ENCODE results near the gene DIP2A. TPM values are rescaled to one million over a fixed set of nuclear protein-coding genes. Genes with fewer than 3 reads are reported as not detected.
"Not testable (repeated sequence)": the region's sequence is repeated elsewhere in the genome, so short reads cannot be mapped to it uniquely, and the experiment has no call there.

The DIP2A gene
- total RNA-seq, 1 donor from 2014 or later: 27.9 TPM

DNA sequence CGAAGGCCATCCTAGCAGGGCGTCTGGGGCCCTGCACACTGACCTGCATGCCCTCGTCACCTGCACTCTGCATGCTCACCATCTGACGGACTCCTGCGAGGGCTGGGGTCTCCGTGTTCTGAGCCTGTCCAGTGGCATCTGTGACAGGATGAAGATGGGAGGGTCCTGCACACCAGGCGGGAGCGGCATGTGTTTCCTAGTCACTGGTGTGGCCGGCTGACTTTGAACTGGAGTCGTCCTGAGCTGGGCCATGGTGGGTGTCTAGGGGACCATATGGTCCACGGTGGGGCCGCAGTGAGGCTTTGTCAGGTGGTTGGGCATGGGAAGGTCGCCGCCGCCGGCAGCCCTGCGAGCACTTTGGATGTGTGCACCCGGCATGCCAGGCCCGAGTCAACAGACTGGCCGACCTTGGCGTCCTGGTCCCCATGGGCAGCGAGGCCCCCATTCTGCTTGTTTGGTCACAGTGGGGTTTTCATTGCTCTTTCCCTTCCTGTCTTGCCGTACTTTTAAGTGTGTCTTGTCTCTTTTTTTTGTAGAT lies 16.7 kb upstream of the DIP2A start:
- DNase-seq (ENCODE audit: low spot score): peak; percentile 76
- Mint-ChIP-seq H3K36me3 (ENCODE audit: low read depth) (peaks cover 31% of the 10 kb centered on the region), H3K4me1 (ENCODE audit: low read depth) (no peaks in the 10 kb centered on the region), H3K27me3 (ENCODE audit: low read depth) (no peaks in the 10 kb centered on the region), H3K27ac (ENCODE audit: unreplicated experiment) (no peak overlapping the region), H3K9me3 (ENCODE audit: low read depth) (no peaks in the 10 kb centered on the region), H3K4me3 (ENCODE audit: unreplicated experiment) (no peak overlapping the region)
- TF ChIP-seq, protein P1, sequence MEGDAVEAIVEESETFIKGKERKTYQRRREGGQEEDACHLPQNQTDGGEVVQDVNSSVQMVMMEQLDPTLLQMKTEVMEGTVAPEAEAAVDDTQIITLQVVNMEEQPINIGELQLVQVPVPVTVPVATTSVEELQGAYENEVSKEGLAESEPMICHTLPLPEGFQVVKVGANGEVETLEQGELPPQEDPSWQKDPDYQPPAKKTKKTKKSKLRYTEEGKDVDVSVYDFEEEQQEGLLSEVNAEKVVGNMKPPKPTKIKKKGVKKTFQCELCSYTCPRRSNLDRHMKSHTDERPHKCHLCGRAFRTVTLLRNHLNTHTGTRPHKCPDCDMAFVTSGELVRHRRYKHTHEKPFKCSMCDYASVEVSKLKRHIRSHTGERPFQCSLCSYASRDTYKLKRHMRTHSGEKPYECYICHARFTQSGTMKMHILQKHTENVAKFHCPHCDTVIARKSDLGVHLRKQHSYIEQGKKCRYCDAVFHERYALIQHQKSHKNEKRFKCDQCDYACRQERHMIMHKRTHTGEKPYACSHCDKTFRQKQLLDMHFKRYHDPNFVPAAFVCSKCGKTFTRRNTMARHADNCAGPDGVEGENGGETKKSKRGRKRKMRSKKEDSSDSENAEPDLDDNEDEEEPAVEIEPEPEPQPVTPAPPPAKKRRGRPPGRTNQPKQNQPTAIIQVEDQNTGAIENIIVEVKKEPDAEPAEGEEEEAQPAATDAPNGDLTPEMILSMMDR (IDR thresholded peaks at IDR 0.05): no peak

DNA sequence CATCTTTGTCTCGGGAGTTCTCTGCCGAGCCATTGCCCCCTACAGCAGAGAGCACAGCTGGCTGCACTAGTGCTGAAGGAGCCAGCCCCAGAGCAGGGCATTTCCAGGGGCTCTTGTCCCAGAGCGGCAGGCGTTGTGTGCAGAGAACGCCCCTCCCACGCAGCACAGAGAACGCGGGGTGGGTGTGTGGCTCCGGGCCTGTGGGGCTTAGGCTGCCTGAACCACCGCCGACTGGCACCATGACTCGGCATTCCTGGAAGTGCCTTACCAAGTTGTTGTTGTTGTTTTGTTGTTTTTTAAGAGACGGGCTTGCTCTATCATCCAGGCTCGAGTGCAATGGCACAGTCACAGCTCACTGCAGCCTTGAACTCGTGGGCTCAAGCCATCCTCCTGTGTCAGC lies 15.8 kb upstream of the DIP2A start:
- H3K27me3 Mint-ChIP-seq (ENCODE audit: low read depth): no peaks in the 10 kb centered on the region
- no peak overlapping the region for H3K4me3 Mint-ChIP-seq (ENCODE audit: unreplicated experiment)
- DNase-seq (ENCODE audit: low spot score): peak; percentile 74
- TF ChIP-seq, protein P1 (IDR thresholded peaks at IDR 0.05): no peak
- H3K27ac Mint-ChIP-seq (ENCODE audit: unreplicated experiment): no peak overlapping the region
- no peaks in the 10 kb centered on the region for H3K9me3 Mint-ChIP-seq (ENCODE audit: low read depth)
- H3K36me3 Mint-ChIP-seq (ENCODE audit: low read depth): peaks cover 31% of the 10 kb centered on the region
- H3K4me1 Mint-ChIP-seq (ENCODE audit: low read depth): no peaks in the 10 kb centered on the region

DNA sequence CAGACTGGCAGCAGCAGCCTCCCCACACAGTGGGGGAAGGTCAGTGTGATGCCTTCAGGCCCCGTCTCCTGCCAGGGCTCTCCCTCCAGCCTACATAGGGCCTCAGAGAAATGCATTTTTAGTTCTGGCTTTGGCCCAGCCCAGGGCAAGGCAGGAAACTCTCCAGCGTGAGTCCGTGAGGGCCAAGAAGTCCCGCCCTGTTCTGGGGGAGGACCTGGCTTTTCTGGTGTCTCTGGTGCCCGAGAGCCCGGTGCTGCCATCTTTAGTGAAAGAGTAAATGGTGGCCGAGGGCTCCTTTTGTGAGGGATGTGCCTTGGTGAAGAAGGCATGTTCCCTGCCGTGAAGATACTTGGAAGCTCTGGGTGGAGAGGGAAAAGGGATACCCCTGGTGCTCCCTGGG lies 14.8 kb upstream of the DIP2A start:
- H3K27ac Mint-ChIP-seq (ENCODE audit: unreplicated experiment): no peak overlapping the region
- TF ChIP-seq, protein P1 (IDR thresholded peaks at IDR 0.05): no peak
- peak; percentile 72 for DNase-seq (ENCODE audit: low spot score)
- no peaks in the 10 kb centered on the region for H3K27me3 Mint-ChIP-seq (ENCODE audit: low read depth)
- peaks cover 38% of the 10 kb centered on the region for H3K36me3 Mint-ChIP-seq (ENCODE audit: low read depth)
- H3K4me3 Mint-ChIP-seq (ENCODE audit: unreplicated experiment): no peak overlapping the region
- H3K9me3 Mint-ChIP-seq (ENCODE audit: low read depth): peaks cover 7% of the 10 kb centered on the region
- H3K4me1 Mint-ChIP-seq (ENCODE audit: low read depth): no peaks in the 10 kb centered on the region

DNA sequence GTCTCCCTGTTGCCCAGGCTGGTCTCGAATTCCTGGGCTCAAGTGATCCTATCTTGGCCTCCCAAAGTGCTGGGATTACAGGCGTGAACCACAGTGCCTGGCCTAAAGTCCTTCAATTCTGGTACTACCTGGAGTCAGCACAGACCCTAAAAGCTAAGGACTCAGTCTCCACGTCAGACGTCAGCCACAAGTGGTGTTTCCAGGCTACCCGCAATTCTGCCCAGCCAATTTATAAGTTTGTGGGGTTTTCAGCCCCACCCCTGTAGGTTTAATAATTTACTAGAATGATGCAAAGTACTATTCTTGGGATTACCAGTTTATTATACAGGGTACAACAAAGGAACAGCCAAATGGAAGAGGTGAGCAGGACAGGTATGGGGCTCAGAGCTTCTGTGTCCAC lies 10.6 kb upstream of the DIP2A start:
- H3K4me3 Mint-ChIP-seq (ENCODE audit: unreplicated experiment): no peak overlapping the region
- TF ChIP-seq, protein P1 (IDR thresholded peaks at IDR 0.05): no peak
- H3K9me3 Mint-ChIP-seq (ENCODE audit: low read depth): peaks cover 9% of the 10 kb centered on the region
- DNase-seq (ENCODE audit: low spot score): no peak
- H3K4me1 Mint-ChIP-seq (ENCODE audit: low read depth): no peaks in the 10 kb centered on the region
- no peaks in the 10 kb centered on the region for H3K27me3 Mint-ChIP-seq (ENCODE audit: low read depth)
- H3K27ac Mint-ChIP-seq (ENCODE audit: unreplicated experiment): no peak overlapping the region
- H3K36me3 Mint-ChIP-seq (ENCODE audit: low read depth): peaks cover 16% of the 10 kb centered on the region

- H3K27ac Mint-ChIP-seq (ENCODE audit: unreplicated experiment); H3K27me3 Mint-ChIP-seq (ENCODE audit: low read depth); DNase-seq (ENCODE audit: low spot score): not testable (repeated sequence)
Observed at GRCh38 chr21:46448855-46449254, 9.8 kb upstream of the DIP2A start.

GRCh38 chr21:46452710-46453109 lies 6.0 kb upstream of the DIP2A start:
- Mint-ChIP-seq H3K9me3 (ENCODE audit: low read depth) (peaks cover 9% of the 10 kb centered on the region), H3K36me3 (ENCODE audit: low read depth) (peaks cover 7% of the 10 kb centered on the region), H3K27ac (ENCODE audit: unreplicated experiment) (no peak overlapping the region), H3K27me3 (ENCODE audit: low read depth) (no peaks in the 10 kb centered on the region), H3K4me1 (ENCODE audit: low read depth) (peaks cover 33% of the 10 kb centered on the region), H3K4me3 (ENCODE audit: unreplicated experiment) (no peak overlapping the region)
- TF ChIP-seq, protein P1 (IDR thresholded peaks at IDR 0.05): no peak
- DNase-seq (ENCODE audit: low spot score): no peak

More at GRCh38 chr21:46448855-46449254, 9.8 kb upstream of the DIP2A start:
- H3K4me1 Mint-ChIP-seq (ENCODE audit: low read depth); H3K4me3 Mint-ChIP-seq (ENCODE audit: unreplicated experiment); H3K9me3 Mint-ChIP-seq (ENCODE audit: low read depth): not testable (repeated sequence)
- H3K36me3 Mint-ChIP-seq (ENCODE audit: low read depth): peaks cover 16% of the 10 kb centered on the region

All from chondrocyte (in vitro differentiated cells).